Measurements from ENCODE around the gene DAB2IP. TPM values are rescaled to one million over a fixed set of nuclear protein-coding genes. Genes with fewer than 3 reads are reported as not detected.

DAB2IP gene
- total RNA-seq, 4 donors from 2014 or later: 19.2 to 45.4 (median 34.8) TPM

DNA sequence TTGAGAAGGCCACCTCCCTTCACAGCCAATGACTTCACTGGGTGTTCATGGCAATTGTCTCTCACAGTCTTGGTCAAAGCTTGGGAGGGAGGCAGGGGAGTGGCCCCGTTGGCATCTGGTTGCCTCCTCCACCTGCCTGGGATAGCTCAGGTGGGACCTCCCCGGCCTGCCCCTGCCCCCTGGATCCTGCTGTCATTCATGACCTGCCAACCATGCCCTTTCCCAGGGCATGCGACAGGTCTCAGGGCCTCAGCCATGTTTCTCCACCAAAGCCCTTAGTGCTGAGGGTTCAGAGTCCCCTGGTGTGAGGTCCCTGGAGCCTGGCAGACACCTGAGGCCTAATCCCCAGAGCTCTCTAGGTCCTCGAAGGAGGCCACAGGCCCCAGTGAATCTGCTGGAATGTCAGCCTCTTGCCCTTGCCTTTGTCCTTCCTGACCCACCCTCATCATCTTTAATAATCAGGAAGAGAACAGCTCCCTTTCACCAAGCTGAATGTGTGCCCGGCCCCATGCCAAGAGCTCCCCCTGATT is 5.6 kb downstream of the DAB2IP start:
- TF ChIP-seq, protein P1, sequence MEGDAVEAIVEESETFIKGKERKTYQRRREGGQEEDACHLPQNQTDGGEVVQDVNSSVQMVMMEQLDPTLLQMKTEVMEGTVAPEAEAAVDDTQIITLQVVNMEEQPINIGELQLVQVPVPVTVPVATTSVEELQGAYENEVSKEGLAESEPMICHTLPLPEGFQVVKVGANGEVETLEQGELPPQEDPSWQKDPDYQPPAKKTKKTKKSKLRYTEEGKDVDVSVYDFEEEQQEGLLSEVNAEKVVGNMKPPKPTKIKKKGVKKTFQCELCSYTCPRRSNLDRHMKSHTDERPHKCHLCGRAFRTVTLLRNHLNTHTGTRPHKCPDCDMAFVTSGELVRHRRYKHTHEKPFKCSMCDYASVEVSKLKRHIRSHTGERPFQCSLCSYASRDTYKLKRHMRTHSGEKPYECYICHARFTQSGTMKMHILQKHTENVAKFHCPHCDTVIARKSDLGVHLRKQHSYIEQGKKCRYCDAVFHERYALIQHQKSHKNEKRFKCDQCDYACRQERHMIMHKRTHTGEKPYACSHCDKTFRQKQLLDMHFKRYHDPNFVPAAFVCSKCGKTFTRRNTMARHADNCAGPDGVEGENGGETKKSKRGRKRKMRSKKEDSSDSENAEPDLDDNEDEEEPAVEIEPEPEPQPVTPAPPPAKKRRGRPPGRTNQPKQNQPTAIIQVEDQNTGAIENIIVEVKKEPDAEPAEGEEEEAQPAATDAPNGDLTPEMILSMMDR (IDR thresholded peaks at IDR 0.05): no peak
- DNase-seq (ENCODE audit: low spot score) (no peak), ATAC-seq (ENCODE audit: low FRiP score) (no peak)

DNA sequence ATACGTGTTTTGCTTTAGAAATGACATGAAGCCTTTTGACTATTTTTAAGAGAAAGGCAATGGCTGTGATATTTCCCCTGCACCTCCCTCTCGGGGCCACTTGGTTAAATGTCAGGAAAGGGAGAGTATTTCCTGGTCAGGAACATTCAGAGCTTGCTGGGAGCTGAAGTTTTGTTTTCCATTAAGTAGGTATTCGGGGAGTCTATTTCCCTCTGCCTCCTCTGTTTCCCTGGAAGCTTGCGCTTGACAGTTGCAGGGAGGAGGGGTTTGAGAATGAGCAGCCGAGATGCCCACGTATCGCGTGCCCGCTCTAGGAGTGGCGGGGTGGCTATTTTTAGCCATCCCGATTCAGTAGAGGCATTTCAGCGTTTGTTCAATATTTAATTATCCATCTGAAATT is 6.7 kb downstream of the DAB2IP start:
- TF ChIP-seq, protein P1 (IDR thresholded peaks at IDR 0.05): no peak
- DNase-seq (ENCODE audit: low spot score) (no peak), ATAC-seq (ENCODE audit: low FRiP score) (no peak)

DNA sequence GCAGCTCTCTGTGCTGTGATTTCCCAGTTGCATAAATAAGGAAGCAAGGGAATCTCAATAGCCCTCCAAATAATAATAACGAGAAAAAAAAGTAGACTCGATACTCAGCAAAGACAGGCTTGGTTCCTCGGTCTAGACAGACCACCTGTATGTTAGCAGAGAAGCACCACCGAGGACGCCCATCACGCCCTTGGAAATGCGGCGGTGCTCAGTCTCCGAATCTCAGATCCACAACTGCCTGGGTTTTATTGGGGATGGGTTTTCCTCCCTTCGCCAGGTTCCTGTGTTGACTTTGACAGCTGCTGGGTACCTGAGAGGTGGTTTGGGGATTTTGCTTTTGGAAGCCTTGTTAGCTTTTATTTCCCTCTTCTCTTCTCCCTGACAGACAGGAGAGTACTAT is 7.2 kb downstream of the DAB2IP start:
- no peak for DNase-seq (ENCODE audit: low spot score)
- no peak for ATAC-seq (ENCODE audit: low FRiP score)
- TF ChIP-seq, protein P1 (IDR thresholded peaks at IDR 0.05): no peak

DNA sequence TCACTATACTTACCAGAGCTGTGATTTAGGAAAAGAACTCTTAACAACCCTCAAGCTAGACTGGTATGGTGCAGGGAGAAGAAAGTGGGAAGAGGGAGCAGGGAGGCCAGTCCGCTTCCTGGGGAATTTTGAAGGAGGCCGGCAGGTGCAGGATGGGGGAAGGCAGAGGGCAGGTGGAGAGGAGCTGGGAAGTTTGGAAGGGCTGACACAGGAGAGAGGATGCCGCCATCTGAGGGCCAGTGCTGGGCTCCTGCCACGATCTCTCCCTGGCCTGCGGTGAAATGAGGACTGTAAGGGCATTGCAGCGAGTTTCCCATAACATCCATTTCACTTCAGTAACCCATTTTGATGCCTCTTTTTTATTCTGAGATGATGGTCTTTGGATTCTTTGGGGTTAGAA is 8.9 kb downstream of the DAB2IP start:
- no peak for ATAC-seq (ENCODE audit: low FRiP score)
- DNase-seq (ENCODE audit: low spot score): no peak
- TF ChIP-seq, protein P1 (IDR thresholded peaks at IDR 0.05): no peak

DNA sequence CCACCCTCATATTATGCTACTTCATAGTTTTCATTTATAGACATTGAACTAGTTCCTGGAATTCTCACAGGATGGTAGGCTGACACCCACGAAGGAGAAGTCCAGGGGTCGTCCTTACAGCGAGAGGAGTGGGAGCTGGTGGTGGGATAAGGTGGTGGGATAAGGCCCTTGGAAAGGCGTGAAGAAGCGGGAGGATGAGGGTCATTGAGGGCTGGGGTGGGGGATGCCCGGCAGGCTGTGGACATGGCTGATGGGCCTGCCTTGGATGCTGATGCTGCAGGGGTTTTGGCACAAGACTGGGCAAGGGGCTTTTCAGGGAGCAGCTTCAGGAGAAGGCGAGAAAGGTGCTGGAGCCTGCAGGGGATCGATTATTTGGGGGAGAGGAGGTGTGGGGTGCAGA is 9.4 kb downstream of the DAB2IP start:
- no peak for ATAC-seq (ENCODE audit: low FRiP score)
- TF ChIP-seq, protein P1 (IDR thresholded peaks at IDR 0.05): no peak
- DNase-seq (ENCODE audit: low spot score): no peak

DNA sequence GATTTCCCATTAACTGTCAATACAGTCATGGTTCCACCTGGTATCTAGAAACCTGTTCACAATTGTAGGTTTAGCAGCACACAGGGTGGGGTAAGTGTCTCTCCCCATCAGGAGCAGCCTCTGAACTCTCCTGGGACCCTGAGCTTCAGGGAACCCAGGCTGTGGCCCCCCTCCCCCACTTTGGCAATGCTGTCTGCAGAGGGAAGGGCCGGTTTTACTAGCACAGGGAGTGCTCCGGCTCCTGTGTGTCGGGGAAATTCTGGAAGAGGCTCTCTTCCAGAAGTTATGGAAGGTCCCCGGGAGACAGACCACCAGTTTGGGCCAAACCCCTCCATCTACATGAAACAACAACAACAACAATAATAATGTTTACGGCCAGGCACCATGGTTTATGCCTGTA is 9.9 kb downstream of the DAB2IP start:
- DNase-seq (ENCODE audit: low spot score) (no peak), ATAC-seq (ENCODE audit: low FRiP score) (no peak)
- TF ChIP-seq, protein P1 (IDR thresholded peaks at IDR 0.05): no peak

DNA sequence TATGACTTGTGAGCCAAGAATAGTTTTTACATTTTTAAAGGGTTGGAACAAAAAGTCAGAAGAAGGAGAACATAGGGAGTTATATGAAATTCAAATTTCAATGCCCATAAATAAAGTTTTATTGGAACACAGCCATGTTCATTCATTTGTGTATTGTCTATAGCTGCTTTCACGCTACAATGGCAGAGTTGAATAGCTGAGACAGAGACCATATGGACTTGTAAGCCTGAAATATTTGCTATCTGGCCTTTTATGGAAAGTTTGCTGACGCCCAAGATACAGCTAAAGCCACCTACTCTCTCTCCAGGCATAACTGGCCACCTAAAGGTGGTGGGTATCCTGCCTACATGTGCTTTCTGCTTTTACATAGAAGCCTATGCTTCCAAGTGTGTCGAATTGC is 10.9 kb downstream of the DAB2IP start:
- ATAC-seq (ENCODE audit: low FRiP score) (no peak), DNase-seq (ENCODE audit: low spot score) (no peak)
- TF ChIP-seq, protein P1 (IDR thresholded peaks at IDR 0.05): no peak

All from omental fat pad (tissue), 4 donors.